Body of pancreas (tissue), 4 donors: Measurements from ENCODE around the gene UBXN10. TPM values are rescaled to one million over a fixed set of nuclear protein-coding genes. Genes with fewer than 3 reads are reported as not detected.

ENCODE experiments used
- ATAC-seq: fragments of 150-250 bp; one replicate; pipeline ENCODE4 v1.9.1; 2016
- DNase-seq, 4 donors: peaks; one replicate each; pipeline ENCODE4 v3.0.0-alpha.2; 2019
- H3K27ac ChIP-seq, 4 donors: fragments of 200-600 bp; sonication (generic); 1 replicate in 3 of 4; 2 replicates in 1 of 4; pipeline versions ENCODE4 v1.5.1 to v1.6.1; 2016 to 2019; ENCODE audit warnings: mild to moderate bottlenecking in 1 of 4, mixed read lengths in 1 of 4, moderate library complexity in 1 of 4
- H3K27me3 ChIP-seq, 2 donors: fragments of 200-600 bp; sonication (generic); one replicate each; pipeline ENCODE4 v1.6.0; 2016; ENCODE audit warnings: mild to moderate bottlenecking in 1 of 2
- H3K36me3 ChIP-seq, 2 donors: fragments of 200-600 bp; sonication (generic); replicated peaks in 1 of 2; 2 replicates each; pipeline ENCODE4 v1.5.1; 2016; ENCODE audit warnings: low read depth in 2 of 2; ENCODE audit not compliant: insufficient read depth in 1 of 2
- H3K4me1 ChIP-seq: fragments of 200-600 bp; sonication (generic); one replicate; pipeline ENCODE4 v1.6.0; 2016
- H3K4me3 ChIP-seq, 2 donors: fragments of 200-600 bp; sonication (generic); 1 replicate in 1 of 2; 2 replicates in 1 of 2; pipeline ENCODE4 v1.5.1; 2016 to 2019
- H3K9me3 ChIP-seq, 3 donors: fragments of 200-600 bp; sonication (generic); 1 replicate in 2 of 3; 2 replicates in 1 of 3; pipeline ENCODE4 v1.5.1; 2016
- CTCF ChIP-seq, 7 experiments: fragments of 450-650 bp in 4 of 7; fragments of 200-600 bp in 3 of 7; sonication (generic) in 3 of 7; IDR thresholded peaks; one replicate each; pipeline ENCODE4 v1.5.1; 2016 to 2019; ENCODE audit warnings: antibody characterized with exemption in 7 of 7
- POLR2A ChIP-seq, 3 donors: fragments of 450-650 bp; IDR thresholded peaks; one replicate each; pipeline ENCODE4 v1.6.1; 2016; ENCODE audit warnings: antibody characterized with exemption in 3 of 3, mild to moderate bottlenecking in 2 of 3
- WGBS, 2 donors: methylation state at CpG; one replicate each; pipeline ENCODE4 v1.1.5; 2017; 5-methylcytosine and 5-hydroxymethylcytosine counted together
- intact Hi-C: fragments of 100-400 bp; cut with DNase I; formaldehyde crosslinking; loops from one replicate; pipeline ENCODE4 v1.15.1; 2023
- total RNA-seq, 2 donors: library from RNA; depleted of rRNA; stranded (reverse); fragments of >200 nt; gene quantifications; one replicate each; pipeline ENCODE4 v1.1.0, GENCODE V29; 2016

The UBXN10 gene
- total RNA-seq, 2 donors from 2014 or later, result under 0.01 to 1.0 TPM

- Histone ChIP-seq H3K36me3 (no peaks in the 10 kb centered on the region), H3K27ac (no peak overlapping the region), H3K4me3 (no peak overlapping the region), H3K27me3 (no peaks in the 10 kb centered on the region), H3K4me1 (no peaks in the 10 kb centered on the region), H3K9me3 (no peaks in the 10 kb centered on the region)
- ATAC-seq, result no peak
- WGBS, 2 donors, result 43 to 45% methylated on average over 6 of the region's 6 CpGs
- no peak for DNase-seq
- no peak for TF ChIP-seq POLR2A (IDR thresholded peaks at IDR 0.05)
- no peak for TF ChIP-seq CTCF (IDR thresholded peaks at IDR 0.05)
- intact Hi-C loops, result no loop called here
Observed at GRCh38 chr1:20180129-20180843, 5.6 kb upstream of the UBXN10 start.

DNA sequence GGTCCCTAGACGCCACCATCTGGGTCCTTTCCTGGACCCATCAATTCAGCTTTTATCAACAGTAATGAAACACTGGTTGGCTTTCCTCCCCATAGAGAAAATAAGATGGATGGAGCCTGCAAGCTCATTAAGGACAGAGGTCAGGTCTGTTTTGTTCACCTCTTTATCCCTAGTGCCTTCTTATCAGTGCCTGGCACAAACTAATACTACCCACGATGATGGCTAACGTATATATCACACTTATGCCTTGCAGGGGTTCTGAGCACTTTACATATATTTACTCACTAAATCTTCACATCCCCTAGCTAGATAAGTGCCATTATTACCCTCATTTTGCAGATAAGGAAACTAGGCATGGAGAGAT is 5.1 kb upstream of the UBXN10 start:
- peaks cover 3% of the 10 kb centered on the region for H3K4me1 ChIP-seq
- TF ChIP-seq POLR2A (IDR thresholded peaks at IDR 0.05) (no peak), CTCF (IDR thresholded peaks at IDR 0.05) (no peak)
- H3K4me3 ChIP-seq, result no peak overlapping the region
- intact Hi-C loops, result no loop called here
- H3K9me3 ChIP-seq, result no peaks in the 10 kb centered on the region
- no peak overlapping the region for H3K27ac ChIP-seq
- 33 to 56% methylated on average over 3 of the region's 3 CpGs for WGBS, 2 donors
- DNase-seq (no peak), ATAC-seq (no peak)
- H3K27me3 ChIP-seq, result no peaks in the 10 kb centered on the region
- H3K36me3 ChIP-seq, result no peaks in the 10 kb centered on the region

DNA sequence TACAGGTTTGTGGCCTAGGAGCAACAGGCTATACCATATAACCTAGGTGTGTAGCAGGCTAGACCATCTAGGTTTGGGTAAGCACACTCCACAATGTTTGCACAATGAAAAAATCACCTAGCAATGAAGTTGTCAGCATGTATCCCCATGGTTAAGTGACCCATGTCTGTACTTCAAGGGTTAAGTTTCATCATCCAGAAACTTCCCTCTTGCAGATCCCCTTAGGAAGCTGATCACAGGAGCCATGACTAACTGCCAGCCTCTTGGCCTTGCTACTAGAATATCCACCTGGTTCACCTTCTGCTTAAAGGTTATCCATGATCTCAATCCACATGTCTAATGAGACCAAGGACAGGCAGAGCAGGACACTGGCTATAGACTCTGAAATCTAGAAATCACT is 3.5 kb upstream of the UBXN10 start:
- Histone ChIP-seq H3K4me3 (no peak overlapping the region), H3K4me1 (peaks cover 11% of the 10 kb centered on the region), H3K9me3 (no peaks in the 10 kb centered on the region), H3K27ac (no peak overlapping the region), H3K36me3 (no peaks in the 10 kb centered on the region), H3K27me3 (no peaks in the 10 kb centered on the region)
- ATAC-seq (no peak), DNase-seq (no peak)
- intact Hi-C loops, result no loop called here
- no peak for TF ChIP-seq CTCF (IDR thresholded peaks at IDR 0.05)
- TF ChIP-seq POLR2A (IDR thresholded peaks at IDR 0.05), result no peak

GRCh38 chr1:20183035-20183434 is 2.9 kb upstream of the UBXN10 start:
- Histone ChIP-seq H3K36me3 (no peaks in the 10 kb centered on the region), H3K27ac (no peak overlapping the region), H3K27me3 (no peaks in the 10 kb centered on the region), H3K9me3 (no peaks in the 10 kb centered on the region), H3K4me3 (no peak overlapping the region), H3K4me1 (peaks cover 11% of the 10 kb centered on the region)
- 42 to 48% methylated on average over 8 to 10 of the region's 10 CpGs for WGBS, 2 donors
- intact Hi-C loops, result no loop called here
- ATAC-seq (no peak), DNase-seq (no peak)
- TF ChIP-seq POLR2A (IDR thresholded peaks at IDR 0.05) (no peak), CTCF (IDR thresholded peaks at IDR 0.05) (no peak)

DNA sequence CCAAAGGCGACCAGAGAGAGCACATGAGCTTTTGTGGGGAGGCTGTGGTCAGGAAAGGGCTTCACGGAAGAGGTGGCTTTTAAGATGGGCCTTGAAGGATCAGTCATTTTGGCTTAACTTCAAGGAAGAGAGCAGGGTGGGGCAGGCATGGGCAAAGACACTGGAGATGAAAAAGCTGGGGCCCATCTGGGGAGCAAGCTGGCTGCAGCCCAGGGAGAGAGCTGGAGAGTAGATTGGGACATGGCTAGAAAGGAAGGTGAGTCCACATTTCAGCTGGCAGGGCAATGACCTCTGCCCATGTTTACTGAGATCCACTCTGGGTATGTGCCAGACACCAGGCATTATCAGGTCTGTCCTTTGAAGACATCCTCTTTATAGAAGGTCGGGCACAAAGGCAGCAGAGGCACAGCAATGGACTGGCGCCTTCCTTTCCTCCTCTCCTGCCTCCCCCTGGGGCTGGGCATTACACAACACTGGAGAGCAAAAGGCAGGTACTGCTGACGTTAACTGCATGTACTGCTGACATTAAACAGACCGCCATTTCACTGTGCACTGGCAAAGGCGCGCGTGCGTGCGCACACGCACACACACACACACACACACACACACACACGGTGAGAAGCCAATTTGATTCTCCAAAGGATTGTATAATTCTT is 2.2 kb upstream of the UBXN10 start:
- intact Hi-C loops, result no loop called here
- Histone ChIP-seq H3K36me3 (no peaks in the 10 kb centered on the region), H3K4me3 (no peak overlapping the region), H3K4me1 (peaks cover 11% of the 10 kb centered on the region), H3K27me3 (no peaks in the 10 kb centered on the region), H3K9me3 (no peaks in the 10 kb centered on the region), H3K27ac (no peak overlapping the region)
- ATAC-seq (no peak), DNase-seq (no peak)
- TF ChIP-seq POLR2A (IDR thresholded peaks at IDR 0.05) (no peak), CTCF (IDR thresholded peaks at IDR 0.05) (no peak)
- WGBS, 2 donors, result 73 to 80% methylated on average over 12 to 13 of the region's 13 CpGs
